Putamen (tissue), 1 donor: Measurements from ENCODE around the gene SOX6.

Experiments
- DNase-seq: peaks from one replicate; pipeline ENCODE4 v3.0.0-alpha.2; 2016; ENCODE audit warnings: low spot score

Gene SOX6

DNA sequence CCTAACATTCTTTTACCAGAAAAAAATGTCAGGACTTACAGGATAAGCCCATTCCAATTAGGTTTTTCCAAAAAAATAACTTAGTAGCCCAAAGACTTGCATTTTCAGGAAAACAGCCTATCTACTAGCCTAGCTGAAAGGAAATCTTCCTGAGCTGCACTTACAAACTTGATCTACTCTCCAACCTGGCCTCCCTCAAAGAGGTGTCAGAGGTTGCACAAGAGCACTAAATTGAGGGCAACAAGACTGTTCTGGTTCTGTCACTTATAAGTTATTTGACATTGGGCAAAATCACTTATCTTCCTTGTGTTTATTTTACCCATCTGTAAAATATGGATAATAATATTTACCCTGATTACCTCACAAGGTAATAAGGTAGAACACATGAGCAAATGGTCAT, 7.9 kb upstream of the SOX6 start:
- no peak for DNase-seq

DNA sequence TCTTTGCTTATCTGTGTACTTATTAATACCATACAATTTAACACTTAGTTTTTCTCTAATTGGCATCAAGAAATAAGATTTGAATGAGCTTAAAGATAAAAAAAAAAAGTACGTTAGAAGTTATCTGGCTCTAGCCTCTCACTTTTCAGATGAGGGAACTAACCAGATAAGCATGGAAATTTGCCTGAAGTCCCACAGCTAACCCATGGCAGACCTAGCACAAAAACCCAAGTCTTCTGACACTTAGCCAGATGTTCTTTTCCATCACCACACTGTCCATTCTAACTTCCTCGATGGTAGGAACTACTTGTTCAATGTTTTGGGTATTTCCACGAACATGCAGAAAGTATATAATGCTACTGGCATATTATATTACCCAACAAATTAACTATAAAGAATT, 7.4 kb upstream of the SOX6 start:
- no peak for DNase-seq

DNA sequence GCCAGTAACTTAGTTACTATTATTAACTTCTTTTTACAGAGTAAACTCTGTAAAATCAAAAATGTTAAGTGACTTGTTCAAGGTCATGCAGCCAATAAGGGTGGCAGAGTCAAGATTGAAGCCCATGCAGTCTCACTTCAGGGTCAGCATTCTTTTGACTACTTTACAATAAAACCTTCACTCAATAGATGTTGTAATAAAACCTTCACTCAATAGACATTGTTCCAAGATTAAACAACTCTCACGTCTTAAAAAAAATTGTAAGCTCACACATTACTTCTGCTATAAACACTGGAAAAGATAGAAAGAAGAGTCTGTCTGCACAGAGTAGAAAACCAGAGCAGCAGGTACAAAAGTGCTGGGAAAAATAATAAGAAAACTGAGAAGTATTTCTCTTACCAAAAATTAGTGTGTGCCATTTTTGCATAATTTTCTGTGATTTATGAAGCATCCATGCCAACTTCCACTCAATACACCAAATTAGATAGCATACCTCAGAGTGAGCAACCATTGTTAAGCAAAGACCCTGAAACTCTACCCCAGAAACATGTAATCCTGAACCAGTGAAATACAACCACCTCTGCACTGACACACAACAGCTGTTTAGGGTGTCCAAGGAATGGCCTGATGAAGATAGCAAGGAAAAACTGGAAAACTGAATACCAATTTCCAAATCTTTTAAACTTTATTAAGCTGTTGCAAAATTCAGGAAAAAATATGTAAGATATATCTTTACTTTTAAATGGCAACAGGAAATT, 4.9 kb upstream of the SOX6 start:
- no peak for DNase-seq

GRCh38 chr11:16359369-16359768, 3.0 kb upstream of the SOX6 start:
- DNase-seq = no peak

- no peak for DNase-seq
Measured at GRCh38 chr11:16358726-16359125, 2.4 kb upstream of the SOX6 start.

GRCh38 chr11:16357775-16358174, 1.4 kb upstream of the SOX6 start:
- no peak for DNase-seq

DNA sequence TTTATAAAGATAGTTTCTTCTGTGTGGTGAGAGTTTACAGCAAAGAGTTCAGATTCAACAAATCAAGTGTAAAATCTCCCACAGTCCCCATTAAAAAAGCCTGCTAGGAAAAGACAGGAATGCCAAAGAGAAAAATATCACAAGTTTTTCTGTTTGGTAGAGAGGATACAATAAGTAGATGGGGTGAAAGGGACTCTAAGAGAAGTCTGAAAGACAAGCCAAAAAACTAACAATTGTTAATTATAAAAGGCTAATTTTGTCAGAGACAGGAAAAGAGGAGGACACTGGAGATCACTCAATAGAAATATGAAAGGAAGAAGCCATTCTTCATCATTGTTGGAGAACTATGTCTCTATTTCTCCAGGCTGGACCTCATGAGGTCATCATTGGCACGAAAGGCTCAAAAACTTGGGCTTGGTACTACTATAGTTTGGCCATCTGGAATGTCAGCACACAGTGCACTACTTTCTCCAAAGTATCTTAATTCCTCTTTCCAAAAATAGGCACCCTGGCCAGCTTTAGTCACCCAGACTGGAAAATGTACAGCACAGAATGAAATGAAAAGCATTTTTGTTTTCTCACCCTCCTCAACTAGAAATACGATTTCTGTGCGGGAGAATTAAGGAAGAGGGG, 531 bp upstream of the SOX6 start:
- DNase-seq = peak; percentile 64

DNA sequence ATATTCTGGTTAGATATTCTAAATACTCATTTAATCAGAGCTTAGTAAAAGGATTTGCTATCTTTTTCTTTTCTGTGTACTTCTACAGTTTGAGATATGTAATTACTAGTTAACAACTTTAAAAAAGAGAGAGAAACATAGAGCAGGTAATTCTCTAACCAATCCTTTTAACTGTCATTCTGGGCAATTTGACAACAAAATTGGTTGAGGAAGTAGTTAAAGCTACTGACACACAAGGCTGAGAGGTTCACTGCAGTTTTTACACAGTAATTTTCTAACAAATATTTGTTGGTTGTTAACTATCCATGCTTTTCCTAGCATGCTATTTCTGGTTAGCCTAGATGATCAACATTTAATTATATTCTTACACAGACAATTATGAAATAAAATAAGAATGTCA, 3.6 kb downstream of the SOX6 start:
- DNase-seq = no peak

DNA sequence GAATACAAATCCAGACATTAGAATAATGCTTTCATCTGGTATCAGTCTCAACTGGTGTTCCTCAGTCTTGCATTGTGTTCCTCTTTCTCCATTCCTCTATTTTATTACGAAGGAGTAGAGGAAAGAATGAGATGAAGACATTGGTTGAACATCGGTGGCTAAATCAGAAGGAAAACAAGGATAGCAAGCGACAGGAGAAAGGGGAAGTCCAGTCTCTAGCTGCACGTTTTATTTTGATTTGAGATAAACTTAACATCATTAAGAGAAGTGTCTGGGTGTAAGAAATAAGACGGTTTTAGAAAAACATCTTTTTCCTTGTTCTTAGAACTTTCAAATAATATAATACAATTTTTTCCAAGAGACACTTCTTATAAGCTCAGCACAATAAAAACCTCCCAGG, 6.2 kb downstream of the SOX6 start:
- no peak for DNase-seq

GRCh38 chr11:16347928-16348685, 8.2 kb downstream of the SOX6 start:
- no peak for DNase-seq

DNA sequence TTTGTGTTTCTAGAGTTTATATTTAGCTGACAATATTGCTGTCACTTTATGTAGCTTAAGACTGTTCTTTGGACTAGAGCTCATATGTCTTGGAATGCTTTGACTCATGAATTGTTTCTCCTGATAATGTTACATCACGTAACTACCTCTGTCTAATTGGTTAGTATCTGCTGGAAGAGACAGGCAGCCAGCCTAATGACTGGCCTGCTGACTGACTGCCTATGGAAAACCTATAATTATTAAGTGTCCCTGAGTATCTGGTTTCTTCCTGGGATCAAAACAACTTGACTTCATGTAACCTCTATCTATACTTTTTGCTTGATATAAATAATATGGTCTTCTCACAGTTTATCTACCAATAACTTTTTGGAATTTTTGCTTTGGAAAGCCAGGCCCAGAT, 9.4 kb downstream of the SOX6 start:
- DNase-seq = no peak

GRCh38 chr11:16341853-16342252, 14.5 kb downstream of the SOX6 start:
- no peak for DNase-seq

DNA sequence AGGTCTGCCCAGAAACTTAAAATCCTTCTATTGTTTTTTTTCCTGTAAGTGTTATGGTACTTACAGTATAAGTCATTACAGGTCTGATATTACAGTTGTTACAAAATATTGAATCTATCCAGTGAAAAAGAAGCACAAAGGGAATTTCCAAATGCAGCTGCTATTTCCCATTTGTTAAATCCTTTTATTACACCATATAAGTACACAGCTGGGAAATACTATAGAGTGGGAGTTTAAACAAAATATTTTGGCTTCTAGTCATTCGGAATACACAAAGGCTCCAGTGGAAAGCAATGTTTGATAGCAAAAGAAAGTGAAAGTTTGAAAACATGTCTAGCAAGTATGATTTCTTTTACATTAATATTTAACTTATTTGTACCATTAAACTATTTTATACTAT, 18.0 kb downstream of the SOX6 start:
- DNase-seq = no peak

DNA sequence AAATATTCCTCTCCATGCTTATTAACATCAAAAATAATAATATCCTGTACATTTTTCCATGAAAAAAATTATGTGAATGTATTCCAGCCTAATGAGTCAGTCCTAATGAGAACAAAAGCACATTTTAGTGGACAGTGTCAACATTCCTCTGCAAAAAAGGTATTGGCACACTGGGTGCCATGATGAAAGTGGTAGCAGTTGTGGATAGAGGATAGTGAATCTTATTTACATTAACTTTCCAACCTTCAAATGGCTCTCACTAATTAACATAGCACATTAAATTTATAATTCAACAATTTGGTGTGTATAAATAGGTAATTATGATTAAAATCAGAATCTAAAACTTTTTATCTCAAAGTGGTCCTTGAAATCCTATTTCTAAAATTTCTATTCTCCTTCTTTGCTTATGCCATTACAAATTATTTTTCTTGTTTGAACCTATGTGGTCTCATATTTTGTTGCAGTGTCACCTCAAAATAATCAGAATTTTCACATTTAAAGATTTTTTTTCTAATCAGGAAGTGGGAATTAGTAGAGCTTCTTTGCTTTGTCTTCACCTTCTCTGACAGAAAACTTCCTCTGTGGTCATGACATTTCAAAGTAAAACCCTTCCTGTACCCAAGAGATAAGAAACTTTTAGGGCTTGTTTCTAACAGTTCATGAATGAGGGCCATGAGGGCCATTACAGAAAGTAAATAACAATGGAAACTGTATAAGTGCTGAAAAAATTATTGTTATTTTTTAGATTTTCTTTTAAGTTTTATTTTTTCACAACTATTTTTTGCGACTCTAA, 18.7 kb downstream of the SOX6 start:
- no peak for DNase-seq

- no peak for DNase-seq
Measured at GRCh38 chr11:16336721-16337120, 19.6 kb downstream of the SOX6 start.

GRCh38 chr11:16336204-16336603, 20.1 kb downstream of the SOX6 start:
- DNase-seq = no peak

DNA sequence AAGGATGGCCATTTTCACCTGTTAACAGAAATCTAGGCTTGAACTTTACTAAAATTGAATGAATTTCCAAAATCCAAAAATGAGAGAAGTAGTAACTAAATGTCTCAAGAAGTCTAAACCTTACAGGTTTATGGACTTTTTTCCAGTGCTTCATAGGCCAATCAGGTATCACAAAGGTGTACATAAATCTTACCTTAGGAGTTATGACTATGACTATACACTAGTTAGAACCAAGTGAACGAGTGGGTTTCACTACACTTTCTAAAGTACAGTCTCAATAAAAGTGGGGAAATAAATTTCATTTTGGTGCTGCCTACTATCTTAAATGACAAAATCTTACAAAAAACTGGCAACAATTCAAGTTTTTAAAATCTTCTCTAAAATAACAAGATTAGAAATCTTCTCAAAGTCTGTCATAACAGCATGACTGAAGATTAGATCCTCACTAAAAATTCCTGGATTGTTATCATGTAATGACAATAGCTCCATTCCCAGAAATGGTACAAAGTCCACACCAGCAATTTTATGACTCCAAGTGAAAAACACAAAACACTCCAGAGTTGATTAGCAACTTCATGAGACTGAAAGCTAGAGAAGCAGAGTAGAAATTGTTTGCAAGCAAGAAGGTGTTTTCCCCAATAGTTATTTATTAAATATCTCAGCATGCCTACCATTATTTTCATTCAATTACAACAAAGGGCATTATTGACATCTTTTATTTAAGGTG, 20.9 kb downstream of the SOX6 start:
- no peak for DNase-seq

- peak; percentile 2 for DNase-seq
Measured at GRCh38 chr11:16326679-16327297, 29.6 kb downstream of the SOX6 start.

GRCh38 chr11:16322190-16322589, 34.2 kb downstream of the SOX6 start:
- DNase-seq = no peak

DNA sequence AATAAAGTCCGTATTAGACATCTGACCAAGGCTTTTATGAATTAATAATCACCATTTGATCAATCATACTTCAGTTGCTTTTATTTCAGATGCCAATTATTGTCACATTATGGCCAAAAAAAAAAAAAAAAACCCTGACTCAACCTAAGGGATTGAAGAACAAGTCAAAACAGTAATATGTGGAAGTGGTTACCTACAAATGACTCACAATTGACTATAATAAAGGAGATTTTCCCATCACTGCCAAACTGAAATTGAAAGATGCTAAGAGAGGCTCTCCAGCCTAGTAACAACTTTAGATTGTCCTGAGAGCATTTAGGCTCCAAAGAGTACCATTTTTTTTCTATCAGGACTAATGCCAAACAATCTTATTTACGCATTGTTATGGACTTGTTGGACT, 35.2 kb downstream of the SOX6 start:
- DNase-seq = no peak

DNA sequence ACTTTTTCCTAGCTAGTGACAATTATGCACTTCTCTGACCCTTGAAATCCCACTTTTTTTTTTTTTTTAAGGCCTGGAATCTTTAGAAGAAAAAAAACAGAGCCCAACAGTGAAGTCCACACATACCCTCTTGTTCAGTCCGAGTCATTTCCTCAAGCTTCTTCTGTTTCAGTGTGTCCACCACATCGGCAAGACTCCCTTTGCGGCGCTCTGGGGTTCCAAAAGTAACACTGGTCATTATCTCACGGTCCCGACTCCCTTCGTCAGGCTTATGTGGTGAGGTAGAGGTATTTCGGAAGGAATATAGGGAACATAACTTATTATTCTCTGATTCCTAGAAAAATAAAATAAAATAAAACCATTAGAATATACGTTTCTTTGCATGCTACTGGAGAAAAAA, 38.0 kb downstream of the SOX6 start:
- no peak for DNase-seq
